ENCODE measurements around the gene WNT3.
"Not testable (repeated sequence)": the region's sequence is repeated elsewhere in the genome, so short reads cannot be mapped to it uniquely, and the experiment has no call there.

WNT3 gene

DNA sequence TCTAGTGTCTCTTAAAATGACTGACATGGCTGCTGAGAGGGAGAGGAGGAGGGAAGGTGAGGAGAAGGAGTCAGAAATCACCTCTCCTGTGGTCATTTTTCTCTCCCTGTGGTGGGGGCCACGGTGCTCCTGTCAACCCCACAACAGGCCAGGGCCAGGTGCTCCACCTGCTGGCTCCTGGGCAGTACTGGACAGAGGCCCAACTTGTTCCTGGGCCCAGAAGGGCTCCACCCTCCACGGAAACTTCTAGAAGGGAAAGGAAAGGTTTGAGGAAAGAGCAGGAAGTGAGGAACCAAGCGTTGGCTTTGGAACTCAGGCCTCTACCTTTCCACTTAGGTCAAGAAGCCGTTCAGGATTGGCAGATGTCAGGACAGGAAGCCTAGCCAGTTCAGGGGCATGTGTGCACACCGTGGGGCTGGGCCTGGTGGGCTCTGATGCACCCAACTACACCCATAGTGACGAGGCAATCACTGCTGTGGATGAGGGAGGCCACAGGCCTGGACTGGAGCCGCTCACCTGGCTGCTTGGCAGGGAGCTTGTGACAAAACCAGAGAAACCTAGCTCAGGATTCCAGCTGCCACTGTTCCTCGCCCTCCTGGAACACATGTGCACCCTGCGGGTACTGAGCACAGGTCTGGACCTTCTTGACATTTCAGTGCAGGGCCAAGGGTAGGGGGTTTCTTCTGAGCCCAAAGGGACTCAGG, 36.1 kb downstream of the WNT3 start:
- DNase-seq, result no peak

DNA sequence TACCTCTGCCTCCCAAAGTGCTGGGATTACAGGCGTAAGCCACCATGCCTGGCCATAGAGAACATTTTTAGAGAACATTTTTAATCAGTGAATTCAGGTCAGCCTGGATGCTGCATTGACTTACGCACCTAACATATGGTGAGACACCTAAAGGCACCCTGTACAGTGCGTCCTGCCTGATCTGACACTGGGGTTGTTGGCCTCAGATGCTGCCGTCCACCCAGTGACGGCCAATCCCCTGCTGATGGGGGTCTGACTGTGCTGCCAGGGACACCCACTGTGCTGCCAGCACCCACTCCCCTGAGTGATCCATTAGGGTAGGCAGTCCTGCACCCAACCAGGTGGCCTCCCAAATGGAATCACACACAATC, 38.5 kb downstream of the WNT3 start:
- DNase-seq, result no peak

DNA sequence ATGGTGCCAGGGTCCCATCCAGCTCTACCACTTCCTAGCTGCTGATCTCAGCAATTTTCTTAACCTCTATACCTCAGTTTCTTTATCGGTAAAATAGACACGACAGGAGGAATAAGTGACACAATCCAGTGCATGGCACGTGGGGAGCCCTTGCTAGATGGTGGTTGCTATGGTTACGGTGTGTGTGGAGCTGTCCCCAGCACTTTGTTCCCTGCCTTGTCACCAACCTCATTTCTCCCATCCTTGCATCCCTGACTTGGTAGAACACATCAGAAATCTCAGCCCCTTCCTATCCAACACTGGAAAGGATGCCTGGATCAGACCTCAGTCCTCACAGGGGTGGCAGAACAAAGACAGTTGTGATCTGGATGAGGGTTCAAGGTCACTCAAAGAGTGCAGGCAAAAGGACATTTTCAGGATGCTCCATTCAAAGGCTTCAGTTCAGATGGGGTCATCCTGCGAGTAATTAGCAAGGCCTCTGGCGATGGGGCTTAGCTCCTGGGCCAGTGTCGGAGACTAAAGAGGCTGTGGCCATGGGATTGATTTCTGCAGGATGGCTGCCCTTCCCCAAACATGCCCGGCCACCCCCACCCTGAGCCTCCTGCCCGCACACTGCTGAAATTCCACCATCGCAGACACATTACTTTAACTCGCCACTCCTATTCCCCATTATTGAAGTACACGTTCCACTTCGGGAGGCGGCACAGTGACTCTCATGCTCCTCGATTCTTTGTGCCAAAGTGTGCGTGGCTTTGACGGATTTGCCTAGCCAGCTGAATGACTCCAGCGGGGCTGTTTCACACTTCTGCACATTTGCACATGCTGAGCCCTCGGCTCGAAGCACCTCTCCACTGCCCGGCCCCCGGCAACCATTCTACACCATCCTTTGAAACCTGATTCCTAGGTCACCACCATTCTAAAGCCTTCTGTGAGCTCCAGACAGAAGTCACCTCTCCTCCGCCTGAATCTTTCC, 40.3 kb downstream of the WNT3 start:
- no peak for DNase-seq

- no peak for DNase-seq
These were observed 42.0 kb downstream of the WNT3 start for GRCh38 chr17:46776298-46777005.

DNA sequence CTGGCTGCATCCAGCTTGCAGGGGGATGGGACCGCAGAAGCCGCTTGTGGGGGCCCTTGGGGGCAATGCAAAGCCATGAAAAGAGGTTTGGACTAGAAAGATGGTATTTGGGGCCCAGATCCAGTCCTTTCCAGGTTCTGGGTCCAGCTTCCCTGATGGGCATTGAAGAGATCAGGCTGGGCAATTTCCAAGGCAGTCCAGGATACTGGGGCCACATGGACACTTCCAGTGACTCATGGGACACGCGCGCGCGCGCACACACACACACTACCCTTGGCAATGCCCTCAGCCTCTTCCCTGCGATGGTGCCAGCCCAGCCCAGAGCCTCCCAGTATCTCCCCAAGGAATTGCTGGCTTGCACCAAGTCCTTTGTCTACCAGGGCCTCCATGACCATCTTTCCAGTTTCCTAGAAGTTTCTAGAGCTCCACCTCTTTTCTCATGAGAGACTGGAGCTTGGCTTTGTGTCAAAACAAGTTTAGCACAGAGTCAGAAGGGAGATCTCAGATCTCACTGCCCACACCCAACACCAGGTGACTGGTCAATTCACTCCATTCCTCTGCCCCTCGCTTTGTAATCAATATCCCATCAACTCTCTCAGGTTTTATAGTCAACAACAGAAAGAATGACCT, 44.3 kb downstream of the WNT3 start:
- no peak for DNase-seq

DNA sequence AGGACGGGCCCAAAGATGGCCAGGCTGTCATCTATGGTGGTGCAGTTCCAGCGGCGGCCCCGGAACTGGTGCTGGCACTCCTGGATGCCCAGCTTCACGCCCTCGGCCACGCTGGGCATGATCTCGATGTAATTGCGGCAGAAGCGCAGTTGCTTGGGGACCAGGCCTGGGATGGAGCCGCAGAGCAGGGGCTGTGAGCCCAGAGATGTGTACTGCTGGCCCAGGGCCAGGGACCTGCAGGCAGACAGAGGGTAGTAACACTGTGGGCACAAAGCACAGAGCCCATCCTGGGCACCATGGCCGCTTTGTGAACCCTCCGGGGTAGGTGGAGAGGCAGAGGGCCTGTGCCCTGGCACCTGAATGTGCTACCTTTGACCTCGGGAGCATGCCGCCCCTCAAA, 44.8 kb downstream of the WNT3 start:
- DNase-seq, result no peak

- no peak for DNase-seq
These were observed 45.3 kb downstream of the WNT3 start for GRCh38 chr17:46773221-46773605.

GRCh38 chr17:46772475-46773220, 45.8 kb downstream of the WNT3 start:
- no peak for DNase-seq

DNA sequence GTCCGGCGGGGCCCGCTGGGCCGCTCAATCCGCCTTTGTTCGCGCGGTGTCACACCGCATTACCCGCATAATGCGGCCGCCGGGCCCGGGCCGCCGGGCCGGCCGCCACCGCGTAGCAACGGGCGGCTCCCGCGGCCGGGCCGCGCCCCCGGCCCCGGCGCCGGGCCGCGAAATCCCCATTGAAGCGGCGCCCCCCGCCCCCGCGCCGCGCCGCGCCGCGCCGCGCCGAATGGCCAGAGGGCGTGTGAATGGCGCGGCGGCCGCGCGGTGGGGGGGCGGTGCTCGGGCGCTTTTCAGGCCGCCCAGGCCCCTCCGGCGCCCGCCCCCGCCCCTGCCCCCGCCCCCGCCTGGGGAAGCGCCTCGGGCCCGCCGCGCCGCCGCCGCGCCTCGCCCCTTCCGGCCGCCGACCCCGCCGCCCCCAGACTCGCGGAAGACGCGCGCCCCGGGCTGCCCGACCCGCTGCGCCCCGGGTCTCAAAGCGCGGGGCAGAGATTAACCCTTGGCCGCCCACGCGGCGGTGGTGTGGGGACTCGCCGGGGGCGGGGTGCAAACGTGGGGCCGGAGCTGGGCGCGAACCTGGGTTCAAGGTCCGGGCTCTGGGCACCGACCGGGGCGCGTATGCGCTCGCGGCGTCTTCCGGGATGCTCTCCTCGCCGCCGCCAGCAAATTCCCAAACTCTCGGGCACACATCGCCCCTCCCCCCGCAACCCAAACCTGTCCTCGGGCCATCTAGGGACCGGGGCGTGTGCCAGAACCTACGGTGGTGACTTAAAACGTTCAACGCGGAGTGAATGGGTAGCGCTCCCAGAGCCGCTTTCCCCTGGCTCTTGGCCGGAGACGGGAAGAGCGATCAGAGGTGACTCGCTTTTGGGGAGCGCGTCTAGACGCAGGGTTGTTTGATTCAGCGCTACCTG, 46.7 kb downstream of the WNT3 start:
- DNase-seq, result peak; percentile 10

GRCh38 chr17:46770818-46771560, 47.5 kb downstream of the WNT3 start:
- DNase-seq, result no peak

DNA sequence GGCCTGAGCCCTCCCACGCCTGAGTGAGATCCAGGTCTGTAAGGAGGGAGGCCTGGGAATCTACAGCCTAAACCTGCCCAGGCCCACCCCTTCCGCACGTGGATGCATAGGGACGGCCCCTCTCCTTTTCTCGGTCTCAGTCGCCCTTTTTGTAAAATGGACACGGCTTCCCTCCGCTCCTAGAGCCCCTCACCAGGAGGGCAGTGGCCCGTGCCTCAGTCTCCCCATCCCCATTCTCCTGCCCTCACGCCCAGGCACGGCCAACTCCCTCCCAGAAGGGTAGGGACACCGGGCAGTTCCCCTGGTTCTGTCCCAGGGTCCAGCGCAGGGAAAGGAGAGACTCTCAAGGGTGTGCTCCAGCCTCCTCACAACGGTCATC, 48.1 kb downstream of the WNT3 start:
- no peak for DNase-seq

GRCh38 chr17:46769531-46770438, 48.7 kb downstream of the WNT3 start:
- DNase-seq, result no peak

- DNase-seq, result not testable (repeated sequence)
These were observed 49.6 kb downstream of the WNT3 start for GRCh38 chr17:46768896-46769295.

DNA sequence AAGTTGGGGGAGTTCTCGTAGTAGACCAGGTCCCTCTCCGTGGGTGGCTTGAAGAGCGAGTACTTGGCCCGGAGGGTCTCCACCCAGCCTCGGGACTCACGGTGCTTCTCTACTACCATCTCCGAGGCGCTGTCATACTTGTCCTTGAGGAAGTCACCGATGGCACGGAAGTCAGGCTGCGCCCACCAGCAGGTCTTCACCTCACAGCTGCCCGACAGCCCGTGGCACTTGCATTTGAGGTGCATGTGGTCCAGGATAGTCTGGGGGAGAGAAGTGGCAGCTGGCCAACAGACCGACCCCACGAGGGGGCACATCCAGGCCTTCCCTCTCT, 50.0 kb downstream of the WNT3 start:
- no peak for DNase-seq

DNA sequence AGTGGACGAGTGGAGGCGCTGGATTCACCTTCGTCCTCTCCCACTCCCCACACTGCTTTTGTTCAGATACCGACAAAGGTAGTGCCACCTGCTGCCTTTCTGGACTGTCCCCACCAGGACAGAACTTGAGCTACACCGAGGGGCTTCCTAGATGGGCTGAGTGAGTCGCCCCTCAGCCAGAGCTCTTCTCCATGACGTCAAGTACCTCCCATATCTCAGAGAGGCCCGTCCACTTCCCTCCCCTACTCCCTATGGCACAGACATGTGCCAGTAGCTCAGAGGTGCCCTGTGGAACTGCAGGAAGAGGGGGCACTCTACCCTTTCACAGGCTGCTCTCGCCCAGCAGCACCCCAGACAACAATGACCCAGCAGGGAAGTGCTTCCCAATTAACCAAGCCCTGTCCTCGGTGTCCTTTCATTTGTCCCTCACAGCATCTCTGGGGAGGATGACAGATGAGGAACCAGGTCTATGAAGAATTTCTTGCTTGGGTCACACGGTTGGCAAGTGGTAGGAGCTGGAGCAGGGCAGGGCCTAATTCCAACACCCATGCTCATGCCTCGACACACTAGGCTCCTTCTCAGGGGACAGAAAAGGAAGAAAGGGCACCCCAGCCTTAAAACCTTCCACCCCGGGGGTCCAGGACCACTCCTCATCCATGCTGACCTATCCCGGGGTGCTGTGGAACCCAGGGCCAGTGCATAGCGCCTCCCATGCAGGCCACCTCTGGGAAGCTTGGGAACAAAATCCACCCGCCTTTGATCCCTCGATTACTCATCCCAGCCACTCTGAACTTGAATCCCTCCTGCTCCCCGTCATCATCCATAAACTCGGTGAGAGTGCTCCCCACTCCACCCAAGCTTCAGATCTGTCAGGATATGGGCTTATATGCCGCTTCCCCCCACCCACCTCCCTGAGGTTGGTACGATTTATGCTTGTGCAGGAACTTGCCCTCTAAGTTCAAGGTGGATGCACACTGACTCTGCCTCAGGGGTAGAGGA, 51.7 kb downstream of the WNT3 start:
- no peak for DNase-seq

- DNase-seq, result no peak
These were observed 53.0 kb downstream of the WNT3 start for GRCh38 chr17:46765453-46765852.

GRCh38 chr17:46764709-46765401, 53.6 kb downstream of the WNT3 start:
- DNase-seq, result no peak
